Effector memory CD4-positive, alpha-beta T cell (primary cell): Measurements from ENCODE around the gene ZNF576.
"Not testable (repeated sequence)": the region's sequence is repeated elsewhere in the genome, so short reads cannot be mapped to it uniquely, and the experiment has no call there.

ENCODE experiments used
- DNase-seq, 3 donors: peaks; one replicate each; pipeline ENCODE4 v3.0.0-alpha.2; 2020
- H3K27ac ChIP-seq: 2 replicates; pipeline ENCODE4 v1.7.0; 2013; ENCODE audit warnings: mild to moderate bottlenecking, low read length, moderate library complexity; ENCODE audit not compliant: insufficient read depth, poor library complexity, severe bottlenecking
- H3K27me3 ChIP-seq: replicated peaks from 2 replicates; pipeline ENCODE4 v1.7.0; 2013; ENCODE audit warnings: mild to moderate bottlenecking, low read length; ENCODE audit not compliant: insufficient read depth, control insufficient read depth, poor library complexity, severe bottlenecking
- H3K36me3 ChIP-seq: 2 replicates; pipeline ENCODE4 v1.7.0; 2013; ENCODE audit warnings: mild to moderate bottlenecking, low read length, moderate library complexity; ENCODE audit not compliant: control insufficient read depth, insufficient read depth
- H3K4me1 ChIP-seq: 2 replicates; pipeline ENCODE4 v1.7.0; 2013; ENCODE audit warnings: low read length, mild to moderate bottlenecking; ENCODE audit not compliant: control insufficient read depth, insufficient read depth, poor library complexity, severe bottlenecking
- H3K4me3 ChIP-seq: 2 replicates; pipeline ENCODE4 v1.7.0; 2013; ENCODE audit warnings: low read length, low read depth, mild to moderate bottlenecking; ENCODE audit not compliant: insufficient read depth, poor library complexity, severe bottlenecking
- H3K9me3 ChIP-seq: 2 replicates; pipeline ENCODE4 v1.7.0; 2013; ENCODE audit warnings: mild to moderate bottlenecking, low read length, moderate library complexity; ENCODE audit not compliant: control insufficient read depth
- total RNA-seq, 3 donors: gene quantifications; one replicate each; lab custom pipeline; 2026; lab: John Stamatoyannopoulos, UW

ZNF576 gene
- total RNA-seq: 5.2 to 7.2 (median 5.8) reads per million in 3 donors

- Histone ChIP-seq H3K4me1 (peaks cover 23% of the 10 kb centered on the region), H3K4me3 (peak within 1 kb of the TSS; percentile 79), H3K27me3 (no peaks in the 10 kb centered on the region), H3K27ac (peak within 1 kb of the TSS; percentile 97), H3K36me3 (peaks cover 28% of the 10 kb centered on the region), H3K9me3 (no peaks in the 10 kb centered on the region)
- peak; percentile 99 to 100 (median 100) for DNase-seq
Measured at GRCh38 chr19:43595999-43596841, at the start of gene ZNF576, which contains the start of gene IRGQ. Gene ZNF576, plus strand, starts transcription at chr19:43596595. Its CDS starts 514 bp downstream, at chr19:43597109. Gene IRGQ, minus strand, starts transcription at chr19:43596134. Its CDS starts 796 bp downstream, at chr19:43595338.

GRCh38 chr19:43547926-43548325 lies 48.5 kb upstream of the ZNF576 start:
- H3K9me3 ChIP-seq, H3K27ac ChIP-seq, H3K4me3 ChIP-seq, H3K4me1 ChIP-seq, DNase-seq, H3K27me3 ChIP-seq: not testable (repeated sequence)
- peaks cover 55% of the 10 kb centered on the region for H3K36me3 ChIP-seq

- Histone ChIP-seq H3K27me3 (no peaks in the 10 kb centered on the region), H3K36me3 (peaks cover 55% of the 10 kb centered on the region), H3K27ac (no peak overlapping the region), H3K4me3 (no peak overlapping the region), H3K9me3 (no peaks in the 10 kb centered on the region), H3K4me1 (no peaks in the 10 kb centered on the region)
- no peak for DNase-seq
Measured at GRCh38 chr19:43548706-43549105, 47.7 kb upstream of the ZNF576 start.

- H3K4me1 ChIP-seq: no peaks in the 10 kb centered on the region
- H3K27ac ChIP-seq: no peak overlapping the region
- H3K9me3 ChIP-seq: no peaks in the 10 kb centered on the region
- H3K27me3 ChIP-seq: no peaks in the 10 kb centered on the region
- H3K4me3 ChIP-seq: no peak overlapping the region
- peaks cover 52% of the 10 kb centered on the region for H3K36me3 ChIP-seq
- no peak for DNase-seq
Measured at GRCh38 chr19:43551399-43552197, 44.8 kb upstream of the ZNF576 start.

- peaks cover 52% of the 10 kb centered on the region for H3K36me3 ChIP-seq
- DNase-seq: no peak
- no peaks in the 10 kb centered on the region for H3K9me3 ChIP-seq
Measured at GRCh38 chr19:43552198-43552450, 44.3 kb upstream of the ZNF576 start.

GRCh38 chr19:43552616-43553015 lies 43.8 kb upstream of the ZNF576 start:
- Histone ChIP-seq H3K4me3 (no peak overlapping the region), H3K36me3 (peaks cover 54% of the 10 kb centered on the region), H3K27ac (no peak overlapping the region), H3K4me1 (no peaks in the 10 kb centered on the region), H3K27me3 (no peaks in the 10 kb centered on the region), H3K9me3 (no peaks in the 10 kb centered on the region)
- DNase-seq: no peak

More at GRCh38 chr19:43552198-43552450, 44.3 kb upstream of the ZNF576 start:
- Histone ChIP-seq H3K27me3 (no peaks in the 10 kb centered on the region), H3K4me3 (no peak overlapping the region), H3K4me1 (no peaks in the 10 kb centered on the region), H3K27ac (no peak overlapping the region)

GRCh38 chr19:43553656-43554055 lies 42.7 kb upstream of the ZNF576 start:
- Histone ChIP-seq H3K4me3 (no peak overlapping the region), H3K9me3 (no peaks in the 10 kb centered on the region), H3K27me3 (no peaks in the 10 kb centered on the region), H3K36me3 (peaks cover 54% of the 10 kb centered on the region), H3K27ac (no peak overlapping the region), H3K4me1 (no peaks in the 10 kb centered on the region)
- DNase-seq: no peak

GRCh38 chr19:43554317-43554895 lies 42.0 kb upstream of the ZNF576 start:
- no peaks in the 10 kb centered on the region for H3K27me3 ChIP-seq
- no peak overlapping the region for H3K27ac ChIP-seq
- DNase-seq: no peak
- peaks cover 54% of the 10 kb centered on the region for H3K36me3 ChIP-seq
- no peaks in the 10 kb centered on the region for H3K9me3 ChIP-seq
- no peak overlapping the region for H3K4me3 ChIP-seq
- no peaks in the 10 kb centered on the region for H3K4me1 ChIP-seq

- DNase-seq: peak; percentile 62 to 68 (median 64)
- Histone ChIP-seq H3K27ac (no peak overlapping the region), H3K4me1 (no peaks in the 10 kb centered on the region), H3K27me3 (no peaks in the 10 kb centered on the region), H3K4me3 (no peak overlapping the region), H3K36me3 (peaks cover 48% of the 10 kb centered on the region), H3K9me3 (no peaks in the 10 kb centered on the region)
Measured at GRCh38 chr19:43555185-43555770, 41.1 kb upstream of the ZNF576 start.
